ENCODE data around the gene MSH5. TPM values are rescaled to one million over a fixed set of nuclear protein-coding genes. Genes with fewer than 3 reads are reported as not detected.
A peak's percentile ranks its signal among the peaks of the same experiment; 100 is the strongest.
"Not testable (repeated sequence)": the region's sequence is repeated elsewhere in the genome, so short reads cannot be mapped to it uniquely, and the experiment has no call there.

MSH5 gene
- total RNA-seq, 4 donors from 2014 or later, result 7.8 to 13.8 (median 11.4) TPM

DNA sequence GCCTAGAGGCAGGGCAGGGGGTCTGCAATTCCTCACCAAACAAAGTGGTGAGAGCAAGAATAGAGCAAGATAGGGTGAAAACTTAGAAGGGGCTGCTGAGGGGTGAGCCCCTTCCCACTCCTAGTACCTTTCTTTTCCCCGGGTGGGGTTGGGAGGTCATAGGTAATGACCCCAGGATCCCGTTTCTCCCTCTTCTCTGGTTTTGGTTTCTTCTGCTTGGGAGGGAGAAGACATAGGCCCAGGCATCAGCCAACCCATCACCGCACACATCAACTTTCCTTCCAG, 52.2 kb downstream of the MSH5 start:
- TF ChIP-seq, protein P1, sequence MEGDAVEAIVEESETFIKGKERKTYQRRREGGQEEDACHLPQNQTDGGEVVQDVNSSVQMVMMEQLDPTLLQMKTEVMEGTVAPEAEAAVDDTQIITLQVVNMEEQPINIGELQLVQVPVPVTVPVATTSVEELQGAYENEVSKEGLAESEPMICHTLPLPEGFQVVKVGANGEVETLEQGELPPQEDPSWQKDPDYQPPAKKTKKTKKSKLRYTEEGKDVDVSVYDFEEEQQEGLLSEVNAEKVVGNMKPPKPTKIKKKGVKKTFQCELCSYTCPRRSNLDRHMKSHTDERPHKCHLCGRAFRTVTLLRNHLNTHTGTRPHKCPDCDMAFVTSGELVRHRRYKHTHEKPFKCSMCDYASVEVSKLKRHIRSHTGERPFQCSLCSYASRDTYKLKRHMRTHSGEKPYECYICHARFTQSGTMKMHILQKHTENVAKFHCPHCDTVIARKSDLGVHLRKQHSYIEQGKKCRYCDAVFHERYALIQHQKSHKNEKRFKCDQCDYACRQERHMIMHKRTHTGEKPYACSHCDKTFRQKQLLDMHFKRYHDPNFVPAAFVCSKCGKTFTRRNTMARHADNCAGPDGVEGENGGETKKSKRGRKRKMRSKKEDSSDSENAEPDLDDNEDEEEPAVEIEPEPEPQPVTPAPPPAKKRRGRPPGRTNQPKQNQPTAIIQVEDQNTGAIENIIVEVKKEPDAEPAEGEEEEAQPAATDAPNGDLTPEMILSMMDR (IDR thresholded peaks at IDR 0.05), result no peak
- TF ChIP-seq POLR2A (IDR thresholded peaks at IDR 0.05), result no peak
- H3K4me3 ChIP-seq (ENCODE audit: low read depth, poor library complexity, severe bottlenecking), result no peak overlapping the region
- no peak for DNase-seq (ENCODE audit: low spot score in 2 of 2)
- intact Hi-C loops (cut with DNase I; ENCODE audit: low total_unique reads), result no loop called here
- WGBS, 2 donors, result 83 to 85% methylated on average over 3 of the region's 3 CpGs

DNA sequence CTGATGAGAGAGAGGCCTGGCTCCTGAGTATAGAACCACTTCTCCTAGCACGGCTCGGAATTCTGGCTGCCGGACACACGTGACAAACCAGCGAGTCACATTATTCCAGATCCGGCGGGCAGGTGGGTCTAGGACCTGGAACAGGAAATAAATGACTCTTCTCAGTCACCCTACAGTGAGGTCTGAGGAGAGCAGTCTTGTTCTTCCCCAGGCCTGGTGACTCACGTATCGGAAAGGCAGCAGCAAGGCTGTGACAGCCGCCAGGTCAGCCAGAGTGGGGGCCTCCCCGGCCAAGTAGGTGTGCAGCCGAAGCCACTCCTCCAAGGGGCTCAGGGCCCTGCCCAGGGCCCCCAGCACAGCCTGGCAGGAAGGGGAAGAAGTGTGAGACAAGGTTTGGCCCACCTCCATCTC, 53.0 kb downstream of the MSH5 start:
- intact Hi-C loops (cut with DNase I; ENCODE audit: low total_unique reads), result no loop called here
- WGBS, 2 donors, result 90 to 93% methylated on average over 12 of the region's 12 CpGs
- TF ChIP-seq POLR2A (IDR thresholded peaks at IDR 0.05), result no peak
- TF ChIP-seq, protein P1 (IDR thresholded peaks at IDR 0.05), result no peak
- H3K4me3 ChIP-seq (ENCODE audit: low read depth, poor library complexity, severe bottlenecking), result no peak overlapping the region
- DNase-seq (ENCODE audit: low spot score in 2 of 2), result no peak

DNA sequence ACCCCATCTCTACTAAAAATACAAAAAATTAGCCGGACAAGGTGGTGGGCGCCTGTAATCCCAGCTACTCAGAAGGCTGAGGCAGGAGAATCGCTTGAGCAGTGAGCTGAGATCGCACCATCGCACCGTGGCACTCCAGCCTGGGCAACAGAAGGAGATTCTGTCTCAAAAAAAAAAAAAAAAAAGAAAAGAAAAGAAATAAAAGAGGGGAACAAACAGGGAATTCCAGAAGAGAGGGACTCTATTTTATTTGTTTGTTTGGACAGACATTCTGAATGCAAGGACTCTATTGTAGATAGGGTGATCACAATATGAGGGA, 54.1 kb downstream of the MSH5 start:
- H3K4me3 ChIP-seq (ENCODE audit: low read depth, poor library complexity, severe bottlenecking); intact Hi-C loops (cut with DNase I; ENCODE audit: low total_unique reads); DNase-seq (ENCODE audit: low spot score in 2 of 2): not testable (repeated sequence)
- WGBS, 2 donors, result 87 to 88% methylated on average over 6 of the region's 6 CpGs

DNA sequence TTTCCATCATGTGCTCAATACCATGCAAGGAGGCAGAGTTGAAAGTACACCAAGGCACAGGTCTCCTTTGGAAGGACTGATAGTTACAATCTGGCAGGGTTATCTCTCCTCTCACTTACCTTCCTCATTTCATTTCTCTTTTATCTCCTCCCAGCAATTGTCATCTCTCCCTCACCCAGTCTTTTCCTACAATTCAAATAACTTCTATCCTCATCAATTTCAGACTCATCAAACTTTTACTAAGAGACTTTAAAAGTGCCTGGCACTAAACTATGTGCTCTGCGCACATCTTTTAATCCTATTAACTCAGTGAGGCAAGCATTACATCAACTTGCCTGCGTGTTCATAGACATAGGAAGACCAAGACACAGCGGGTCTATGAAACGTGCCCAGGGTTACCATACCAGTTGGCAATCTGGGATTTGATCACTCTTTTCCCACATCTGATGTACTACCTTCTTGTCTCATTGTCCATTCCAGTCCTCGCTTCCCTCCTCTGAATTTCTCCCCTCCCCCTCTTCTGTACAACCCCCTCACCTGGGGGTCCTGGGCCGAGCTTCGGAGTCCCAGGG, 54.6 kb downstream of the MSH5 start:
- DNase-seq (ENCODE audit: low spot score in 2 of 2), result no peak
- TF ChIP-seq, protein P1 (IDR thresholded peaks at IDR 0.05), result no peak
- TF ChIP-seq POLR2A (IDR thresholded peaks at IDR 0.05), result no peak
- intact Hi-C loops (cut with DNase I; ENCODE audit: low total_unique reads), result no loop called here
- peak overlapping the region; percentile 74 for H3K4me3 ChIP-seq (ENCODE audit: low read depth, poor library complexity, severe bottlenecking)
- WGBS, 2 donors, result 7 to 9% methylated on average over 7 of the region's 7 CpGs

DNA sequence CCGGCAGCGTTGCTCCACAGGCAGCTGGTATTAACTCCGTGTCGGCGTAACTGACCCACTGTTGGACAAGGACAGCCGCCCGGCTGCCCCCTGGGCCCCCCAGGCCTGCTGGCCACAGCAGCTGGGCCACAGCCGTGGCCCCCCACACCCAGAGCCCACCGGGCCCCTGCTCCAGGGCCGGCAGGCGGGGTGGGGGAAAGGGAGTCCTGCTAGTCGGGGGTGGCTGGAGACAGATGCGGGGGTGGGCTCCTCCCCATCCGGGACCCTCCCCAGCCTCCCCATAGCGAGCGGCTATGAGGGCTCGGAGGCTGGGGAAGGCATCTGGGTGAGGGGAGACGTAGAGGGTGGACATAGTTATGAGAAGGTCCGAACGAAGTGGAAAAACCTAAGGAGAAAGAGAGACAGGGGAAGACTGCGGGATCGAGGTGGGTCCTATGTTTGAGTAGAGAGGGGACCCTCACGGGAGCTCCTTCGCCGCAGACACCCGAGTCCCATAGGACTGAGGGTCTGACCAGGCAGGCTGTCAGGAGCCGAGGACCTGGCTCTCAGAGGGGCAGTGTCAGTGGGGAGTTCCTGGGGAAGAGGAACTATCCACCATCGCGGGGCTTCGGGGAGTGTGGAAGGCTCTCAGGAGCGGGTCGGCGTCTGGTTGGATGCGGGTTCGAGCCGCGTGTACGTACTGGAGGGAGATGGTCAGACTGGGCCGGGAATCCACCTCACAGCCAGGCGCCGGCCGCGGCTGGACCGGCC, 55.2 kb downstream of the MSH5 start:
- peak overlapping the region; percentile 74 for H3K4me3 ChIP-seq (ENCODE audit: low read depth, poor library complexity, severe bottlenecking)
- WGBS, 2 donors, result 1 to 2% methylated on average over 33 to 44 of the region's 44 CpGs
- intact Hi-C loops (cut with DNase I; ENCODE audit: low total_unique reads), result no loop called here
- TF ChIP-seq, protein P1 (IDR thresholded peaks at IDR 0.05), result no peak
- TF ChIP-seq POLR2A (IDR thresholded peaks at IDR 0.05), result no peak
- no peak for DNase-seq (ENCODE audit: low spot score in 2 of 2)

DNA sequence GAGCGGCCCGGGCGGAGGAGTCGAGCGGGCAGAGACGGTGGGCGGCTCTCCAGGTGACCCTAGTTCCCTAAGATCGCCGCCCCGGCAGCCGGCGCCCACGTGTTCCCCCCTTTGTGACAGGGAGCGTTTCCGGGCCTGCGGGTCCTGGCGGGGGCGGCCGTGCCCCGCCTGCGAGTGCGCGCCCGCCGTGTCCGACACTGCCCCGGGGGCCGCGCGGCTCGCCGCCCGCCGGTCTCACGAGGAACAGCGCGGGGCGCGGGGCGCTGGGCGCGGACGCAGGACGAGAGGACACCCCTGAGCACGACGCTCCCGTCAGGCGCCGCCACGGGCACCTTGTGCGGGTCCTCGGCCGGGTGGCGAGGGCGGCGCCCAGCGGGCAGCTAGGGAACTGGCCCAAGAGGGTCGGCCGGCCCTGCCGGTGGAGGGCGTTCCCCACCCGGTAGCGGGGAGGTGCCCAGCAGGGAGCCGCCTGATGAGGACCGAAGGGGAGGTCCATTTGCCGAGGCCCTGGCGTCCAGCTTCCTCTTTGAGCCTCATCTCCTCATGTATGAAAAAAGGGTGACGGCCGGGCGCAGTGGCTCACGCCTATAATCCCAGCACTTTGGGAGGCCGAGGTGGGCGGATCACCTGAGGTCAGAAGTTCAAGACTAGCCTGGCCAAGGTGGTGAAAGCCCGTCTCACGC, 56.0 kb downstream of the MSH5 start, which contains the start of gene VARS1:
Gene VARS1 (minus strand): TSS at position 137 of the 683 bp plus-strand sequence. CDS start 535 bp downstream, outside the sequence.
- intact Hi-C loops (cut with DNase I; ENCODE audit: low total_unique reads), result no loop called here
- WGBS, 2 donors, result 1% methylated on average over 11 to 57 of the region's 75 CpGs
- TF ChIP-seq POLR2A (IDR thresholded peaks at IDR 0.05), result no peak
- TF ChIP-seq, protein P1 (IDR thresholded peaks at IDR 0.05), result peak in 1 of 3 donors; percentile 71
- H3K4me3 ChIP-seq (ENCODE audit: low read depth, poor library complexity, severe bottlenecking), result peak within 1 kb of the TSS; percentile 74
- DNase-seq (ENCODE audit: low spot score in 2 of 2), result peak; percentile 83 to 98
